NB4 (cell line): ENCODE measurements around the gene PTPRG.
"Not testable (repeated sequence)": the region's sequence is repeated elsewhere in the genome, so short reads cannot be mapped to it uniquely, and the experiment has no call there.

Experiments
- DNase-seq: peaks from one replicate; pipeline ENCODE4 v3.0.0; 2010; ENCODE audit warnings: low read depth
- H3K4me3 ChIP-seq: one replicate; pipeline ENCODE4 v1.5.1; 2011; ENCODE audit warnings: mild to moderate bottlenecking, low read depth, low read length, moderate library complexity
- CTCF ChIP-seq: IDR thresholded peaks from one replicate; pipeline ENCODE4 v1.5.1; 2012; ENCODE audit warnings: low read depth, low read length
- MAX ChIP-seq: IDR thresholded peaks from 2 replicates; pipeline ENCODE4 v1.6.1; 2011; ENCODE audit warnings: low read depth, low read length
- MYC ChIP-seq: IDR thresholded peaks from 2 replicates; pipeline ENCODE4 v1.6.1; 2011; ENCODE audit warnings: low read depth, low read length
- POLR2A ChIP-seq: IDR thresholded peaks from 2 replicates; pipeline ENCODE4 v1.6.1; 2011; ENCODE audit warnings: mild to moderate bottlenecking; ENCODE audit not compliant: insufficient read length; ENCODE audit errors: extremely low read depth

PTPRG gene

GRCh38 chr3:61699622-61700021 is 138.3 kb downstream of the PTPRG start:
- no peak for DNase-seq
- H3K4me3 ChIP-seq, result no peak overlapping the region
- no peak for TF ChIP-seq CTCF
- no peak for TF ChIP-seq MAX
- TF ChIP-seq MYC, result no peak
- no peak for TF ChIP-seq POLR2A

- no peak for DNase-seq
- no peak overlapping the region for H3K4me3 ChIP-seq
- TF ChIP-seq MYC (no peak), MAX (no peak), CTCF (no peak), POLR2A (no peak)
Observed at GRCh38 chr3:61701011-61701410, 139.6 kb downstream of the PTPRG start.

GRCh38 chr3:61702453-61702852 is 141.1 kb downstream of the PTPRG start:
- no peak overlapping the region for H3K4me3 ChIP-seq
- no peak for TF ChIP-seq CTCF
- TF ChIP-seq POLR2A, result no peak
- no peak for TF ChIP-seq MYC
- TF ChIP-seq MAX, result no peak
- no peak for DNase-seq

- no peak for DNase-seq
- H3K4me3 ChIP-seq, result no peak overlapping the region
- TF ChIP-seq CTCF (no peak), POLR2A (no peak), MYC (no peak), MAX (no peak)
Observed at GRCh38 chr3:61704807-61705206, 143.4 kb downstream of the PTPRG start.

- DNase-seq, result no peak
- no peak for TF ChIP-seq MAX
- no peak for TF ChIP-seq POLR2A
- no peak for TF ChIP-seq MYC
- TF ChIP-seq CTCF, result no peak
Observed at GRCh38 chr3:61707492-61707891, 146.1 kb downstream of the PTPRG start.

GRCh38 chr3:61710920-61711319 is 149.5 kb downstream of the PTPRG start:
- not testable (repeated sequence) for DNase-seq, H3K4me3 ChIP-seq

More at GRCh38 chr3:61707492-61707891, 146.1 kb downstream of the PTPRG start:
- H3K4me3 ChIP-seq, result no peak overlapping the region
